Fibroblast of mammary gland (primary cell): Measurements from ENCODE around the gene VMA21.

Experiments used
- DNase-seq: peaks from one replicate; pipeline ENCODE4 v3.0.0-alpha.2; 2010; ENCODE audit warnings: low read depth
- H3K4me3 ChIP-seq: 2 replicates; pipeline ENCODE4 v1.5.1; 2011; ENCODE audit warnings: low read depth, mild to moderate bottlenecking, low read length, moderate library complexity; ENCODE audit not compliant: control insufficient read depth
- TF ChIP-seq, protein P1 (sequence below): conservative IDR thresholded peaks from 2 replicates; pipeline ENCODE4 v1.5.1; 2011; ENCODE audit warnings: low read depth, low read length, inconsistent platforms; ENCODE audit not compliant: control insufficient read depth, insufficient read depth

The VMA21 gene

DNA sequence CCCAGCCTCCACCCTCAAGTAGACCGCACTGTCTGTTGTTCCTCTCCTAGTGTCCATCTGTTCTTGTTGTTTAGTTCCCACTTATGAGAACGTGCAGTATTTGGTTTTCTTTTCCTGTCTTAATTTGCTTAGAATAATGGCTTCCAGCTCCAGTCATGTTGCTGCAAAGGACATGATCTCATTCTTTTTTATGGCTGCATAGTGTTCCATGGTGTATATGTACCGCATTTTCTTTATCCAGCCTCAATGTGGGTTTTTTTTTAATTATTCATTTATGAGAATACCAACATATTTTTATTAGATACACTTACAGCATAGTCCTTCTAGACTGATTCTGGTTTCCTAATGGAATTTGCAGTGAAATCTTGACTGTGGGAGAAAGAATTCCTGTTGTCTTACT, 1.3 kb downstream of the VMA21 start:
- DNase-seq = no peak
- H3K4me3 ChIP-seq = peak overlapping the region; percentile 76
- TF ChIP-seq, protein P1, sequence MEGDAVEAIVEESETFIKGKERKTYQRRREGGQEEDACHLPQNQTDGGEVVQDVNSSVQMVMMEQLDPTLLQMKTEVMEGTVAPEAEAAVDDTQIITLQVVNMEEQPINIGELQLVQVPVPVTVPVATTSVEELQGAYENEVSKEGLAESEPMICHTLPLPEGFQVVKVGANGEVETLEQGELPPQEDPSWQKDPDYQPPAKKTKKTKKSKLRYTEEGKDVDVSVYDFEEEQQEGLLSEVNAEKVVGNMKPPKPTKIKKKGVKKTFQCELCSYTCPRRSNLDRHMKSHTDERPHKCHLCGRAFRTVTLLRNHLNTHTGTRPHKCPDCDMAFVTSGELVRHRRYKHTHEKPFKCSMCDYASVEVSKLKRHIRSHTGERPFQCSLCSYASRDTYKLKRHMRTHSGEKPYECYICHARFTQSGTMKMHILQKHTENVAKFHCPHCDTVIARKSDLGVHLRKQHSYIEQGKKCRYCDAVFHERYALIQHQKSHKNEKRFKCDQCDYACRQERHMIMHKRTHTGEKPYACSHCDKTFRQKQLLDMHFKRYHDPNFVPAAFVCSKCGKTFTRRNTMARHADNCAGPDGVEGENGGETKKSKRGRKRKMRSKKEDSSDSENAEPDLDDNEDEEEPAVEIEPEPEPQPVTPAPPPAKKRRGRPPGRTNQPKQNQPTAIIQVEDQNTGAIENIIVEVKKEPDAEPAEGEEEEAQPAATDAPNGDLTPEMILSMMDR = no peak

DNA sequence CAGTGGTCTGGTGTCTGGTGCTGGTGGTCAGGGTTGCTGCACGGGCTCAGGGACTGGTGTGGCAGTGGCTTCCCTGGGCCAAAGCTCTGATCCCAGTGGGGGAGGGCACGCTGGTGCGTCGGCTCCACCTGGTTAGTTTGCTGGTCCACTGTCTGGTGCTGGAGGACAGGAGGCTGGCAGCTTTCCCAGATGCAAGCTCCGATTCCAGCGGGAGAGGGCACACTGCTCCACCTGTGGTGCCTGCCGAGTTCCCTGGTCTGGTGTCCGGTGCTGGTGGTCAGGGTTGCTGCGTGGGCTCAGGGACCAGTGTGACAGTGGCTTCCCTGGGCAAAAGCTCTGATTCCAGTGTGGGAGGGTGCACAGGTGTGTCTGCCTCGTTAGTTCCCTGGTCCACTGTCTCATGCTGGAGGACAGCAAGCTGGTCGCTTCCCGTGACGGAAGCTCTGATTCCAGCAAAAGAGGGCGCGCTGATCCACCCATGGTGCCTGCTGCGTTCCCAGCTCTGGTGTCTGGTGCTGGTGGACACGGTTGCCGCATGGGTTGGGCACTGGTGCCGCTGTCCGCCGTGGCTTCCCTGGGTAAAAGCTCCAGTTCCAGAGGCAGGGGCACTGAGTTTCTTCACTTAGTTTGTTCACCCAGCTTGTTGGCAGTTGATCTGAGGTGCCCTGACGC, 5.8 kb downstream of the VMA21 start:
- H3K4me3 ChIP-seq = no peak overlapping the region
- TF ChIP-seq, protein P1 = no peak
- DNase-seq = no peak

DNA sequence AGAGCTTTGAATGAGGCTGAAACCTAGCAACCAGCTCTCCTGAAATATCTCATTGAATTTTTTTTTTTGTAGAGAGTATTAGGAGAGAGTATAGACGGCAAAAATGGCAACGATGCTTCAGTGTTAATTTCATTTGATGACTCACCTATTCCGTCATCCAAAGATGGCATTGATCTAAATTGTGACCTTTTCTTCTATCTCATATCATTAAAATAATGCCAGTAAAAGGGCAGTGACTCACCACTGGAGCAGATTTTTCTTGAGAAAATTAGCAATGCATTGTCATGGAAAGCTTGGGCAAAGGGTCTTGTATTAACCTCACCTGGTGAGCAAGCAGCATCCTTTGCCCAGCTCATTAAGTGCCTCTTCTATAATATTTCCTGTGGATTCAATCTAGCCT, 19.6 kb downstream of the VMA21 start:
- no peak overlapping the region for H3K4me3 ChIP-seq
- DNase-seq = no peak
- TF ChIP-seq, protein P1 = no peak

DNA sequence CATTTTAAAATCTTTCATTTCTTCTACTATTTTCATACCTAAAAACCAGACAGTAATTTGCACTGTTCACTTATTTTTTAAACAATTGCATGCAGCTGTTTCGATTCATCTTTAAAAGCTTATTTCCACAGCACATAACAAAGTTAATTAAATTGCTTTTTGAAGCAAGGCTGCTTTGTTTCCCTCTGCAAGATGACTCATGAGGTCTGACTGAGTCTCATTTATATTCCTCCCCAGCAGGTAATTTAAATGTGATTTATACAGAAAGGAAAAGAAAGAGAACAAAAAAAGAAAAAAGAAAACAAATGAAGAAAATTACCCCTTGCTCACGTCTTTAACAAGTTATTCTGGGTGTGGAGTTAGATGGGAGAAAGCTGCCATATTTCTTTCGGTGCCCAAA, 22.8 kb downstream of the VMA21 start:
- DNase-seq = no peak
- TF ChIP-seq, protein P1 = no peak
- H3K4me3 ChIP-seq = no peak overlapping the region

DNA sequence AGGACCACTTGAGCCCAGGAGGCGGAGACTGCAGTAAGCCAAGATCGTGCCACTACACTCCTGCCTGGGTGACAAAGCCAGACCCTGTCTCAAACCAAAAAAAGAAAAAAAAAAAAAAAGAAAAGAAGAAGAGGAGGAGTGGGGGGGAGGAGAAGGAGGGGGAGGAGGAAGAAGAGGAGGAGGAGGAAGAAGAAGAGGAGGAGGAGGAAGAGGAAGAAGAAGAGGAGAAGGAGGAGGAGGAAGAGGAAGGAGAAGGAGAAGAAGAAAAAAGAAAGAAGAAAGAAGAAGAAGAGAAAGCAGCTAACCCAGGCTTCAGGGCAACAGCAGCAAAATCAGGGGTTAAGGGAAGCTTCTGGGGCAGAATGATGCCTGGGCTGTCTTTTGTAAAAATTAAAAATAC, 27.5 kb downstream of the VMA21 start:
- TF ChIP-seq, protein P1 = no peak
- no peak overlapping the region for H3K4me3 ChIP-seq
- no peak for DNase-seq

DNA sequence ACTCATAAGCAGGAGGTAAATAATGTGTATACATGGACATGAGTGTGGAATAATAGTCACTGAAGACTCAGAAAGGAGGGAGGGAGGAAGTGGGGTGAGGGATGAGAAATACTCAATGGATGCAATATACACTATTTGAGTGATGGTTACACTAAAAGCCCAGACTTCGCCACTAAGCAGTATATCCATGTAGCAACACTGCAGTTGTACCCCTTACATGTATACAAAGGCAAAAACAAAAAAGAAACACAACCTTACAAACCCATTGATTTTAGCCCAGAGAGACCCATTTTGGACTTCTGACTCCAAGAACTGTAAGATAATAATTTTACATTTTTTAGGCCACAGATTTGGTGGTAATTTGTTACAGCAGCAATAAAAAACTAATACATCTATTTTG, 51.5 kb downstream of the VMA21 start:
- no peak for DNase-seq
- TF ChIP-seq, protein P1 = no peak
- H3K4me3 ChIP-seq = no peak overlapping the region

DNA sequence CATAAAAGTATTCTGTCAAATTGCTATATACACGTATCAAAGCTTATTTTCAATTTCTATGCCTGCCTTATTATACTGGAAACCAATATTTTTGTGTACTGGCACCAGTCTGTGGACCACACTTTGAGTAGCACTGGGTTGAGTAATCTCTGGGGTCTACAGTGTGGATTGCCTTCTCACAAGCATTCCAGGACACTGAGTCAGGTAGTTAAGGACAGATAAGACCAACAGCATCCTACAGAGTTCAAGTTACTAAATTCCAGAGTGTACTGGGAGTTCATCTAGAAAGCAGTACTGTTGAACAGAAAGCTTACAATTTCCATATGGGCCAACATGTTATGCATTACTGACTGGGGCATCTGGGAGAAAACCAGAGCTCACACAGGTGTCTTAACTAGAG, 61.8 kb downstream of the VMA21 start:
- TF ChIP-seq, protein P1 = no peak
- DNase-seq = no peak
- H3K4me3 ChIP-seq = no peak overlapping the region
